ENCODE measurements around the gene HAPSTR1.

HAPSTR1 gene

GRCh38 chr16:9126609-9127008 lies 35.2 kb downstream of the HAPSTR1 start:
- DNase-seq (ENCODE audit: extremely low spot score) = no peak
- TF ChIP-seq CTCF (IDR thresholded peaks at IDR 0.05; ENCODE audit: control extremely low read depth, extremely low read depth, low read depth, missing control alignments) = no peak
- CTCF ChIA-PET = interaction anchor here (0.7 to 3.0 kb wide), 8 partner anchors 9 to 247 kb away, joined by 3 to 20 read pairs (median 3); no protein-coding TSS in a partner anchor
- POLR2A ChIA-PET = interaction anchor here (1.2 kb wide), 1 partner anchor 34 kb away, joined by 3 read pairs; no protein-coding TSS in a partner anchor

DNA sequence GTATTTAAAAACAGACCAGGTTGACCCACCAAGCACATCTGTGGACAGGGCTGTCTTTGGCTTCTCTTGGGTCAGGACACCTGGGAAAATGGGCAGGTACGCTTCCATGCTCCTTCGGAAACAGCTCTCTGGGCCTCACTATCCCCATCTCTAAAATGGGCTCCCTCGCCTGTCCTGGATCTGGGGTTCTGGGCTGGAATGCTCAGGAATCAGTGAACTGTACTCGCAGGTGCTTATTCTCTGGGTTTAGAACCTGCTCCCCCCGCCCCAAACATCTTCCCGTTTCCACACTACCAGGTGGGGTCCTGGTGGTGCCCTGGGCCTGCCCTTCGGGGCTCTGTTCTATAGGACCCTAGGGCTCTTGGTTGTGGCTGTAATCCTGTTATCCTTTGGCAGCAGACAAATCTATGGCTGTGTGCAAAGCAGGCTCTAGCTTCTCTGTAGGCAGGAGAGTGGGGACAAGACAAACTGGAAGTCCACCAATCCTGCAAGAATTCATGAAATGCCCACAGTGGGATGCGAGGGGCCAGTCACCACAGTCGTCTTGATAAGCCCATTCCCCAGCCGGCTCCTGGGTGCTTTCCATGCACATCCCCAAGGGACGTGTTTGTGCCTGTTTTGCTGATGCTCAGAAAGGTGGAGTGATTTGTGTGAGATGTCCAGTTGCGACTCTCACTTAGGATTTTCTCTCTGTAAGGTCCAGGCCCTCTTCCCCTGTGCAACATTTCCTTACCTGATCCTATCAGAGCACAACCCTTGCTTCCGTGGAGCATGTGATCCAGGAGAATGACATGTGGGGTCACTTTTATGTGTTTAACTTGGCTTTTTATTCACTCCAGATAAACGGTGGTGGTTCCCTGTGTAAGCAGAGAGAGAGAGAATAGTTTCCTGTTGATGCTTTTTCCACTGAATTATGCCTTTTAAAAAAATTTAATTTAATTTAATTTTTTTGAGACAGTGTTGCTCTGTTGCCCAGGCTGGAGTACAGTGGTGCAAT lies 37.2 kb downstream of the HAPSTR1 start:
- POLR2A ChIA-PET = interaction anchor here (0.8 to 1.3 kb wide), 2 partner anchors 26 to 275 kb away, joined by 3 to 4 read pairs; no protein-coding TSS in a partner anchor
- CTCF ChIA-PET = interaction anchor here (1.0 to 3.0 kb wide), 5 partner anchors 10 to 562 kb away, joined by 3 to 20 read pairs (median 4); no protein-coding TSS in a partner anchor
- DNase-seq (ENCODE audit: extremely low spot score) = no peak
- no peak for TF ChIP-seq CTCF (IDR thresholded peaks at IDR 0.05; ENCODE audit: control extremely low read depth, extremely low read depth, low read depth, missing control alignments)

- DNase-seq (ENCODE audit: extremely low spot score) = no peak
- no peak for TF ChIP-seq CTCF (IDR thresholded peaks at IDR 0.05; ENCODE audit: control extremely low read depth, extremely low read depth, low read depth, missing control alignments)
- CTCF ChIA-PET = interaction anchor here (0.6 to 2.6 kb wide), 22 partner anchors 9 to 1381 kb away, joined by 3 to 15 read pairs (median 5); partner anchors contain the start of gene LITAFD
- POLR2A ChIA-PET = no interaction called here
These were observed 42.9 kb downstream of the HAPSTR1 start for GRCh38 chr16:9134306-9134705.

DNA sequence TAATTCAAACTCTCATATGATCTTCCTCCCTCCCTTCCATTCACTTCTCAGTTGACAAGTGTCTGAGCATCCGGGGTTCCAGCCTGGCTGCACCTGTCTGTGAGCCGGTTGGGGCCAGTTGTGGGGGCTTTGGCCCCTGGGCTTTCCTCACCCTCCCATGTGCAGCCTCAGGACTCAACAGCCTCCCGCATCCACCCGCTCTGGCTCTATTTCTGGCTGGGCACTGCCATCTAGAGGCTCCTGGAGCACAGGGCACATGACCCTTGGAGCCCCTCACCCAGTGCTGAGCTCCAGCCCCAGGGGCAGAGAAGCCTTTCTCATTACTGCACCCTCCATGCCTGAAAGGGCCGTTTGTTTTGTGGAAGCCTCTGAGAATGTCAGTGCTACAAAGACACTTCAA lies 43.3 kb downstream of the HAPSTR1 start:
- TF ChIP-seq CTCF (IDR thresholded peaks at IDR 0.05; ENCODE audit: control extremely low read depth, extremely low read depth, low read depth, missing control alignments) = peak; percentile 83
- ChIA-PET POLR2A (interaction anchor here (1.7 kb wide), 1 partner anchor 43 kb away, joined by 5 read pairs; the partner anchor contains the start of gene HAPSTR1), CTCF (interaction anchor here (0.6 to 2.6 kb wide), 23 partner anchors 9 to 1380 kb away, joined by 3 to 15 read pairs (median 5); partner anchors contain the start of gene LITAFD)
- DNase-seq (ENCODE audit: extremely low spot score) = peak; percentile 78

- CTCF ChIA-PET = interaction anchor here (0.8 to 2.6 kb wide), 10 partner anchors 8 to 567 kb away, joined by 3 to 15 read pairs (median 6); partner anchors contain the start of gene LITAFD
- no peak for DNase-seq (ENCODE audit: extremely low spot score)
- POLR2A ChIA-PET = interaction anchor here (1.7 kb wide), 1 partner anchor 44 kb away, joined by 5 read pairs; the partner anchor contains the start of gene HAPSTR1
These were observed 44.4 kb downstream of the HAPSTR1 start for GRCh38 chr16:9135797-9136196.

More at GRCh38 chr16:9135797-9136196, 44.4 kb downstream of the HAPSTR1 start:
- TF ChIP-seq CTCF (IDR thresholded peaks at IDR 0.05; ENCODE audit: control extremely low read depth, extremely low read depth, low read depth, missing control alignments) = no peak
